Brain microvascular endothelial cell (primary cell): ENCODE measurements around the gene CDH13.

Experiments
- DNase-seq: peaks from one replicate; pipeline ENCODE4 v3.0.0-alpha.2; 2020
- H3K27ac ChIP-seq: fragments of 250-450 bp; sonication (Bioruptor Pico); 2 replicates; pipeline ENCODE4 v1.5.1; 2020; ENCODE audit warnings: mild to moderate bottlenecking, moderate library complexity
- H3K27me3 ChIP-seq: fragments of 250-450 bp; sonication (Bioruptor Pico); replicated peaks from 2 replicates; pipeline ENCODE4 v1.5.1; 2020; ENCODE audit warnings: mild to moderate bottlenecking
- H3K36me3 ChIP-seq: fragments of 250-450 bp; sonication (Bioruptor Pico); replicated peaks from 2 replicates; pipeline ENCODE4 v1.5.1; 2020; ENCODE audit warnings: mild to moderate bottlenecking
- H3K4me3 ChIP-seq: 2 replicates; pipeline ENCODE4 v1.5.1; 2011; ENCODE audit warnings: low read depth, mild to moderate bottlenecking, control low read depth, low read length, moderate library complexity
- CTCF ChIP-seq: IDR thresholded peaks from 2 replicates; pipeline ENCODE4 v1.5.1; 2011; ENCODE audit warnings: low read depth, mild to moderate bottlenecking, moderate library complexity, low read length, control low read depth, inconsistent platforms; ENCODE audit errors: missing control alignments
- in situ Hi-C: cut with HindIII; loops from 2 replicates; pipeline ENCODE4 v1.10.0; 2017; ENCODE audit warnings: low sequenced_read_pairs, low pct_ligation_motif_present

CDH13 gene

GRCh38 chr16:83296505-83296904 is 669.7 kb downstream of the CDH13 start:
- H3K27ac ChIP-seq: no peak overlapping the region
- no peaks in the 10 kb centered on the region for H3K27me3 ChIP-seq
- no peak for TF ChIP-seq CTCF
- no peak for DNase-seq
- in situ Hi-C loops: no loop called here
- H3K4me3 ChIP-seq: no peak overlapping the region
- H3K36me3 ChIP-seq: no peaks in the 10 kb centered on the region

- Histone ChIP-seq H3K27me3 (no peaks in the 10 kb centered on the region), H3K36me3 (no peaks in the 10 kb centered on the region), H3K27ac (no peak overlapping the region), H3K4me3 (no peak overlapping the region)
- no peak for DNase-seq
- TF ChIP-seq CTCF: no peak
- in situ Hi-C loops: no loop called here
Observed at GRCh38 chr16:83298541-83298940, 671.8 kb downstream of the CDH13 start.

- Histone ChIP-seq H3K36me3 (no peaks in the 10 kb centered on the region), H3K4me3 (no peak overlapping the region), H3K27me3 (no peaks in the 10 kb centered on the region), H3K27ac (no peak overlapping the region)
- no peak for TF ChIP-seq CTCF
- in situ Hi-C loops: no loop called here
- DNase-seq: no peak
Observed at GRCh38 chr16:83300326-83300725, 673.6 kb downstream of the CDH13 start.

GRCh38 chr16:83301971-83302370 is 675.2 kb downstream of the CDH13 start:
- no peak for TF ChIP-seq CTCF
- Histone ChIP-seq H3K4me3 (no peak overlapping the region), H3K27me3 (no peaks in the 10 kb centered on the region), H3K36me3 (no peaks in the 10 kb centered on the region), H3K27ac (no peak overlapping the region)
- in situ Hi-C loops: no loop called here
- DNase-seq: no peak

GRCh38 chr16:83302853-83303252 is 676.1 kb downstream of the CDH13 start:
- Histone ChIP-seq H3K27ac (no peak overlapping the region), H3K36me3 (no peaks in the 10 kb centered on the region), H3K27me3 (no peaks in the 10 kb centered on the region), H3K4me3 (no peak overlapping the region)
- DNase-seq: no peak
- in situ Hi-C loops: no loop called here
- peak; percentile 5 for TF ChIP-seq CTCF

- DNase-seq: peak; percentile 90
- Histone ChIP-seq H3K27ac (peak overlapping the region; percentile 76), H3K36me3 (no peaks in the 10 kb centered on the region), H3K27me3 (no peaks in the 10 kb centered on the region), H3K4me3 (no peak overlapping the region)
- TF ChIP-seq CTCF: no peak
- in situ Hi-C loops: no loop called here
Observed at GRCh38 chr16:83305092-83305491, 678.3 kb downstream of the CDH13 start.
